Hematopoietic multipotent progenitor cell treated with erythropoietin and hydrocortisone succinate and interleukin-3 and kit ligand, for 17 days (in vitro differentiated cells): ENCODE results near the gene TMEM129.
"Not testable (repeated sequence)": the region's sequence is repeated elsewhere in the genome, so short reads cannot be mapped to it uniquely, and the experiment has no call there.

Source experiments
- DNase-seq: peaks from one replicate; pipeline ENCODE4 v3.0.0-alpha.2; 2015; ENCODE audit warnings: low spot score

TMEM129 gene

GRCh38 chr4:1721666-1722550, 785 bp upstream of the TMEM129 start:
- no peak for DNase-seq

GRCh38 chr4:1720163-1720983, 750 bp downstream of the TMEM129 start:
- peak; percentile 26 for DNase-seq

DNA sequence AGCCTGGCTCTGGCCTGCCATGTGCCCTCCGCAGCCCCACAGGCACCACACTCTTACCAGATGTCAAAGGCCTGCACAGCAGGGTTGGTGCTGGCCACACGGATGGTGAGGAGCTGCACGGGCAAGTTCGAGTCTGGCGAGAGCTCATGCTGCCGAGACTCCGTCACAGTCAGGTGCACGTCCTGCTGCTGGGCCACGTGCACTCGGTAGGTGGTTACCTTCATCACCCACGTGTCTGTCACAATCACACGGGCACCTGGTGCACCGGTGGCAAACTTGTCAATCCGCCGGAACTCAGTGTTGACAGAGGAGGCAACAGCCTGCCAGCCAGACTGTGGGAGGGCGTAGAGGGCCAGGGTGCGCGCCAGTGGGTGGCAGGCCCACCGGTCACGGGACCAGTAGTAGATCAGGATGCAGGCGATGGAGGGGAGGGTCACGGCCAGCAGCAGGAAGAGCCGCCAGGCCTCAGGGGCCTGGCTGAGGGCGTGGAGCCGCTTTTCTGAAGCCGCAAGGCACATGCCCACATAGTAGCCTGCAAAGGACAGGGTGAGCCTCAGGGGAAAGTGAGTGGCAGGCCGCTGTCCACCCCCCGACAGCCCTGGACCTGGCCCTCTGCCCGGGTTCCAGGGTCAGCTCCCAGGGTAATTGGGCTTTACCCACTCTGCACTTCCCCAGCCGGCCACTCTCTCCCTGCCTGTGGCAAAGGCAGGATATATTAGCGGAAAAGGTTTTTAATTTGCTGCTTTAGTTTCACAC, 2.9 kb downstream of the TMEM129 start:
- DNase-seq = no peak

DNA sequence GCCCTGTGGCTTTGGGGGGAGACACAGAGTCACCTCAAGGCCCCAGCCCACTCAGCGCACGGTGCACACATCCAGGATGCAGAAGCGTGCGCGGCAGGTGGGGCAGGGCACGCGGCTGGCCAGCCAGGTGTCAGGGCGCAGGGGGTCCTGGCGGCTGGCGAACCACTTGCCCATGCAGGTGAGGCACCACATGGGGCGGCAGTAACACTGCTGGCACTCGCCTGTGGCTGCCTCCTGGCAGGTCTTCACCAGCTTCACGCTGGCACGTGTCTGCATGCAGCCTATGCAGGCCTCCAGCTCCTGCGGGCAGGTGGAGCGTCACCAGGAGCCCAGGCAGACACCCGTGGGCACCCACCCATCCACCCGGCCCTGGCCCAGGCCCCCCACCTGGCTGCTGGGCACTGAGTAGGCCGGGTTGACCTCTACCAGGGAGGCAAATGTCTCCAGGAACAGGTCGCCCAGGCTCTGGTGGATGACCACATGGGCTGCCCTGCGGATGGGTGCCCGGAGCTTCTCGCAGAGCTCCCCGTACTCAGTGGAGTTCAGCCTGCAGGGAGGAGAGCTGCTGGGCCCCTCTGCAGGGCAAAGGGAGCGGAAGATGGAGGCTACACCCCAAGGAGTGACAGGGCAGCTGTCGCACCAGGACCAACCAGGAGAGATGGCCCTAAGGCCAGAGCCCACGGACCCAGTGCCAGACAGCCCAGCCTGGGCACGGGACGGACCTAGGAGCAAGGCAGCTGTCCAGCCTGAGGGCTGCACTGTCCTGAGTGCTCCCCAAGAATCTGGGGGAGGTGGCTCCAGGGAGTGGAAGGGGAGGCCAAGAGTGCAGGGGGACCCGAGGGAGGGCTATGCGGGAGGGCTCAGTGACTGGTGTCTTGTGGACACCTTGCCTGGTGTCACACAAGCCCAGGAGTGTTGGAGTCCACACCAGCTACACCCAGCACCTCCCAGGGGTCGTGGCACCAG, 3.7 kb downstream of the TMEM129 start:
- DNase-seq = no peak

DNA sequence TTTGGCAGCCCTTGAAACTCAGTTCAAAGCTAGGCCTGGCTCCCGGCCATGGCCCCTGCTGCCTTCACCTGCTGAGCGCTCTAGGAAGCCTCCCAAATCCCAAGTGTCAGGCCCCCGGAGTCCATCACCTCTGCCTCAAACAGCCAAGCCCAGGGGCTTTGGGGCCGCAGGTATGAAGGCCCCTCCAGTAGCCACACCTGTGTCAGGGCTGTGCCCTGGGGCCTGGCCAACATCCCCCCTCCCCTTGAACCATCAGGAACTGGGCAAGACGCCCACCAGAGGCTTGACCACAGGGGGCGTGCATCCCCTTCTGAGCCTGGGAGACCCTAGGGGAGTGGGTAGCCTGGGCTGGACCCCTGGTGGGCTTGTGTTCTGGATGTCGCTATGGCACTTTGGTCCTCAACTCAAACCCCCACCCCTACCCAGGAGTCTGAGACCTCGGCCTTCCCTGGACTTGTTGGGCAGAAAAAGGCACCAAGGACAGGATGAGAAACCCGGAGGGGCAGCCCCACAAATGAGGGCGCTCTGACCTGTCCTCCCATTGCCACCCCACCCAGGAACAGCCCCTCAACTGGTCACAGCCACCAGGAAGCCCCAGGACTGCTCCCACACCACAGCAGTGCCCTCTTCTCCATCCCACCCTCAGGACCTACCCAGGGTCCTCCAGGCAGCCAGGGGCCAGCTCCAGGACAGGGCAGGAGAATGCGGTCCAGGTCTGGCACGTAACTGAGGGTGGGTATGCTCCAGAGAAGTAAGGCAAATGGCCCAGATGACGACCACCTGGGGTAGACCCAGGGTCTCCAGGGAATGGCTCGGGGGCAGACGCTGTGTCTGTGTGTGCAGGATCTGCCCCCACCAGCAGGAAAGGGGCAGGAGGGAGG, 4.8 kb downstream of the TMEM129 start:
- DNase-seq = no peak

DNA sequence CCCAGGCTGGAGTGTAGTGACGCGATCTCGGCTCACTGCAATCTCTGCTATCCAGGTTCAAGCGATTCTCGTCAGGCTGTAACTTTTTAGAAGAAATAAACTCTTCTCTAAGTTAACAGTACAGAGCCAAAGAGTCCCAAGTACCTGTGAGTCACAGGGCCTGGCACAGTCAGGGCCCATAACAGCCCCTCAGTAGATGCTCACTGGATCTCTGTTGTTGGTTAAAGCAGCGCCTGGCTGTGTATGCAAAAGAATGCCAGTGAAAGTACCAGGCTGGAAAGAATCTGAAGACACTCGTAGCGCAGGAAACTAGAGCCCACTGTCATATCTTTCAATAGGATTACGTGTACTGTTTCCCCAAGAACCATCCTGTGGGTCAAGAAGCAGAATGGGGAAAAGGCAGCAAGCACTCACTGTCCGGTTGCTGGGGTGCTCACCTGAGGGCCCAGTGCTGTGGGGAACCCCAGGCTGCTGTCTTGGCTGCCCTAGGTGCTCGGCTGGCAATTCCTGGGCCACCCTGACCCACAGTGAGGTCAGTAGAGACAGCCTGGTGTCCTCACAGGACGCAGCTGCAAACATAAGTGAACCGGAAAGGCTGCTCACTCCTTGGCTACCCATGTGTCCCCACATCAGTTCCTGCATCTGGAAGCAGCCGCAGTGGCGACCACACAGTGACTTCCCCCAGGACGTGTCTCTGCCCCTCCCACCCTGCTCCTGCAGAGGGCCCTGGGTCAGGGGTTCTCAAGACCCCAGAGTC, 5.9 kb downstream of the TMEM129 start:
- no peak for DNase-seq

DNA sequence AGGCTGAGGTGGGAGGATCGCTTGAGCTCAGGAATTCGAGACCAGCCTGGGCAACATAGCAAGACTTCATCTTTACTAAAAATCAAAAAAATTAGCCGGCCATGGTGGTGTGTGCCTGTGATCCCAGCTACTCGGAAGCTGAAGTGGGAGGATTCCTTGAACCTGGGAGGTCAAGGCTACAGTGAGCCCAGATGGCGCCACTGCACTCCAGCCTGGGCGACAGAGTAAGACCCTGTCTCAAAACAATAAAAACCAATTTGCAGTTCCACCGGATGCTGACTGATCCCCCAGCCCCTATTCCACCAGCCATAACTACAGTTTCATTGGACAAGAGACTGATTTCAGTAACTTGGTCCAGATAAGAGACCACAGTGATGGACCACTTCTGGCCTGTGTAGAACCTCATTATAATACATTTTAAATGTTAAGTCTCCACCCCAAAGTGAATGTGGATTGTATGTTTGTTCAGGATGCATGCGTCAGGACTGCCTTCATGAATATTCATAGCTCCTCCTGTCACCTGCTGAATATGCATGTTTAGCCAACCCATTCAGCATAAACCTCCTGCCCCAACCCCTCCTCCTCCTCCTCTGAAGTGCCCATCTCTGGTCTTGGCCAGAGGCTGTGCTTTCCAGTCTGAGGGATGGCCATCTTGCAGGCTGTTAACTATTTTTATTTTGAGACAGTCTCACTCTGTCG, 6.7 kb downstream of the TMEM129 start:
- DNase-seq = no peak

- no peak for DNase-seq
Measured at GRCh38 chr4:1713003-1713851, 7.9 kb downstream of the TMEM129 start.

DNA sequence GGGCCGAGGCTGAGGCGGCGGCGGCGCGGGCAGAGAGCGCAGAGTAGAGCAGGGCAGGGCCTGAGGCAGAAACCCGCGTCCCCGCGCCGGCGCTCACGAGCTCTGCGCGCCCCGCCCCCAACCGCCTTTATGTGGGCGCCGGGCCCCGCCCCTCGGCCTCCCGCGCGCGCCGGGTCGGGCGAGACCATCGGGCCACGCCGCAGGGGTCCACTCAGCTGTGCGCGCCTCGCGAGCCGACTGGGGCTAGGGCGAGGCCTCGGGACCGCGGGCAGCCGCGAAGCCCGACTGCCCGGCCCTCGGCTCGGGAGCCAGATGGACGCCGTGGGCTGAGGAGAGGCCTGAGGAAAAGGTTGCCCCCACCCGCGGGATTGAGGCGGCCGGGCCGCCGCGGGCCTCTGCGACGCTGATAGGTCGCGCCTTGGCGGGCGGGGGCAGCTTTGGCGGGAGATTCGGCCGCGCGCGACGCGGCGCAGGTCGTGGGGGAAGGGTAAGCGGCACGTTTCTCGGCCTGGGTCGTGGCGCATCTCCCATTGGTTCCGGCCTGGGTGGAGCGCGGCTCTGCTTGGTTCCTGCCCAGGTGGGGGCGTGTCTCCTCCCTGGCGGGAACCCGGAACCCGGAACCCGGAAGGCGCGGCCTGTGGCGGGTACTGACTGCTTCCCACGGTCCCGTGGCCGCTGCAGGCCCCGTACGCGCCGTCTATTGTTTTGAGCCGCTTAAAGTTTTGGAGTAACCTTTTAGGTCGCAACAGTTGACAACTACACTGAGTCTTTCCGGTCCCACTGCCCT, 8.7 kb downstream of the TMEM129 start, which contains the start of gene SLBP:
TSS of gene SLBP (minus strand) at position 104 of the 787 bp plus-strand sequence. CDS start 131 bp downstream, outside the sequence.
- DNase-seq = peak; percentile 89

- DNase-seq = peak; percentile 43
Measured at GRCh38 chr4:1711571-1712215, 9.4 kb downstream of the TMEM129 start.

- no peak for DNase-seq
Measured at GRCh38 chr4:1711055-1711570, 10.0 kb downstream of the TMEM129 start.

DNA sequence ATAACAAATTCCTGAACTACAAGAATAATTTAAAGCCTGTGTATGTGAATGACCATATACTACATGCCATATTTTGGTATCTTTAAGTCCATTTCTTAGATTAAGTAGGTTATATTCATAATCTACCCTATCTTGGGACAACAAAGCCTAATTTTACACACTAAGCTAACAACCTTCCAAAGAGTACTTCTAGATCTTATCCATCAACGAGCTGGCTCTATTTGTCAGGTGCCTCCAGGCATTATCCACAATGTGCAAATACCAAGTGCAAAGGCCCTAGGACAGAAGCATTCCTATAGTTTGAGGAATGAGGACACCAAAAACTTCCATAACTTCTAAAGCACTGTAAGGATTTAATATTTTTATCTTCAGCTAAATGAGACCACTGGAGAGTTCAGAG, 12.5 kb downstream of the TMEM129 start:
- DNase-seq = no peak

GRCh38 chr4:1706358-1706757, 14.8 kb downstream of the TMEM129 start:
- DNase-seq = no peak

GRCh38 chr4:1705732-1706131, 15.4 kb downstream of the TMEM129 start:
- DNase-seq = no peak

DNA sequence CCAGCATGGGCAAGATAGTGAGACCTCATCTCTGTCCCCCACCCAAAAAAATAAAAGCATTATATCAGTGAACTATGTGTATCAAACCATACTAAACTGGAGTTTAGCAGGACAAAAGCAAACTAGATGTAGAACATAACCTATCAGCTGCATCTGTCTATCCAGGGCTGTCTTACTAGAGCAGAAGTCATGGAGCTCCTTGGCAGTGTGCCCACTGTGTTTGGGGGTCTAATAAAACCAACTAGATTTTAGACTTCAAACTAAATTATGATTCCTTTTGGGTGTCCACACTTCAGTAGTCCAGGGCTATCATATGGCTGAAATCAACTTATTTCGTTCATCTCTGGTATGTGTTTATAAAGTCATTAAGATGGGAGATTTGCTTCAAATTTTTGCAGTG, 17.3 kb downstream of the TMEM129 start:
- no peak for DNase-seq

GRCh38 chr4:1701671-1702070, 19.5 kb downstream of the TMEM129 start:
- not testable (repeated sequence) for DNase-seq
